ENCODE measurements around the gene SSTR3. TPM values are rescaled to one million over a fixed set of nuclear protein-coding genes. Genes with fewer than 3 reads are reported as not detected.
"Not testable (repeated sequence)": the region's sequence is repeated elsewhere in the genome, so short reads cannot be mapped to it uniquely, and the experiment has no call there.

SSTR3 gene
- total RNA-seq, 1 donor from 2014 or later = 0.06 TPM

DNA sequence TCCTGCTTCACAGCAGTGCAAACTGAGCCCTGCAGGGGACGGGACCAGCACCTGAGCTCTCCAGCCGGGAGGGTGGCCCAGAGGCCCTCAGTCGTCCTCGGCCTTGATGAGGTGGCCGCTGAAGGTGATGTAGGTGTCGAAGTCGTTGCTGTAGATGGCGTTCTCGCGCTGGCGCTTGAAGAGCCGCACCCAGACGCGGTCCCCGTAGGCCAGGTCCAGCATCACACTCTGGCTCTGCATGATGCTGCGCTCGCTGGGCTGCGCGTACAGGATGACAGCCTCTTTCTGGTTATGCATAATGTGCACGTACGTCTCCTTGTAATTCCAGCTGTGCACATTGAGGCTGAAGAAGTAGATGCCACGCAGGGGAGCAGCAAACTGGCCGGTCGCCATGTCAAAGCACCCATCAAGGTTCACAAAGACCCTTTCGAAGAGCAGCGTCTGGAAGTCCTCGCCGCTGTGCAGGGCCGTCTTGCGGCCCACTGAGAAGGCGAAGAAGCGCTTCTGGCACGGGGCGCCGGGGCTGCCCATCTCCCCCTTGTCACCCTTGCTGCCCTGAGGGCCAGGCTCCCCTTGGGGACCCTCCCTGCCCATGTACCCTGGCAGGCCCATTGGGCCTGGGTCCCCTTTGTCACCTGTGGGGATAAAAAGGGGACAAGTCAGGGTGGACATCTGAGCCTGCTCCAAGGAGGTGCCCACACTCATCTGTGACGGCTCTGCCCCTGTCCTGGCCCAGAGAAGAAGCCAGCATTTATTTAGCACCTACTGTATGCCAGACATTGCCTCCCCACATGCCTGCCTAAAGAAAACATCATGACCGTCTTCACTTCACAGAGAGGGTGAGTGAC, 30.0 kb downstream of the SSTR3 start:
- no peak for DNase-seq (ENCODE audit: low spot score)

DNA sequence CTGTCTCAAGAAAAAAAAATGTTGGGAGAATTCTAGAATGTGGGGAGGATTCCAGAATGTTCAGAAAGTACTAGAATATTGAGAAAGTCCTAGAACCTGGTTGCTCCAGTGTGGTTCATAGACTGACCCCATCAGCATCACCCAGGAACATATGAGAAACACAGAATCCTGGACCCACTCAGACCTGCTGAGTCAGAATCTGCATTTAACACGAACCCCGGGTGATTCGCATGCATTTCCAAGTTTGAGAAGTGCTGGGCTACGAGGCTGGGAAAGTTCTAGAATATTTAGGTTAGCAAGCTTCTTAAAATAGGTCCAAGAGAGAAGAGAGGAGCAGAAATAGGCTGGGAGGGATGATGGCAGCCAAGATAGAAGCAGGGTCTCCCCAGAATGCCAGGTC, 30.6 kb downstream of the SSTR3 start:
- no peak for DNase-seq (ENCODE audit: low spot score)

GRCh38 chr22:37180531-37181231, 31.6 kb downstream of the SSTR3 start:
- no peak for DNase-seq (ENCODE audit: low spot score)

GRCh38 chr22:37179622-37180420, 32.5 kb downstream of the SSTR3 start:
- DNase-seq (ENCODE audit: low spot score) = no peak

- no peak for DNase-seq (ENCODE audit: low spot score)
Measured at GRCh38 chr22:37179126-37179470, 33.2 kb downstream of the SSTR3 start.

GRCh38 chr22:37178350-37179125, 33.7 kb downstream of the SSTR3 start:
- DNase-seq (ENCODE audit: low spot score) = peak; percentile 62

GRCh38 chr22:37177755-37178154, 34.5 kb downstream of the SSTR3 start:
- DNase-seq (ENCODE audit: low spot score) = no peak

DNA sequence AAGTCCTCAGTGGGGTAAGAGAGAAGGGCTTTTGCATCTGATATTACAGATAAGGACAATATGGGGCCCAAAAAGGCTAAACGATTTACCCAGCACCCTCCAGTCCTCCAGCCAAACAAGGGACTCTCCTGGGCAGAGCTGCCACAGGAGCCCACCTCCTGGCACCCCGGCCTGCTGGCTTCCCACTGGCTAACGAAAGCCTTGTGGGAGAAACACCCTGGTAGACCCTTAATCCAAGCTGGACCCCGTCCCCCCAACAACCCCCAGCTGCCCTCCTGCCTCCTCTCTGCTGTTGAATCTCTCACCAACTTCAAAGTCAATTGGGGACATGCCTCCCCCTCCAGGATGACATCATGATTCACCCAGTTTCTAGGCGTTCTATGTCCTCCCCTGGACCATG, 35.1 kb downstream of the SSTR3 start:
- DNase-seq (ENCODE audit: low spot score) = no peak

DNA sequence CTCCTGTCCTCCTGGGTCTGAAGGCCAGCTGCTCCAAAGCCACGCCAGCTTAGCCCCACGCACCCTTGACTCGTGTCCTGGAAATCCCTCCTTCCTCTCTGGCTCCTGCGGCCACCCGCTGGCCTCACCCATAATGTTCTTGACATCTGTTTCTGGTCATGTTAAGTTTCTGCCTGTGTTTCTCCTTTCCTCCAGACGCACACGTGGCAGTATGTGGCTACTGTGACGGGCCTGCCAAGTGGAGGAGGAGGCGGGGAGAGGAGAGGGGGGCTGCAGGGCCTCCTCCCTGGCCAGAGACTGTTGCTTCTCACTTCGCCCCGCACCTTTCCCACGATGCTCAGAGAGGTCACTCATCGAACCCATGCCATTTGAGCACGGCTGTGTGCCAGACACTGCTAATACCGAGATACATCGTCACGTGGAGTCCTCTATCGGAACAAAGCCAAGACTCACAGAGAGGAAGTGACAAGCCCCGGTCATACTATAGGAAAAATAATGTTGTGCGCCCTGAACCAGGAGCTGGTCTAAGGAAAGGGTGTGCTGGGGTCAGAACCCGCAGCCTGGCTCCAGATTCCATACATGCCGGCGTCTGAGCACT, 35.7 kb downstream of the SSTR3 start:
- DNase-seq (ENCODE audit: low spot score) = peak; percentile 58

GRCh38 chr22:37175414-37176281, 36.6 kb downstream of the SSTR3 start:
- no peak for DNase-seq (ENCODE audit: low spot score)

DNA sequence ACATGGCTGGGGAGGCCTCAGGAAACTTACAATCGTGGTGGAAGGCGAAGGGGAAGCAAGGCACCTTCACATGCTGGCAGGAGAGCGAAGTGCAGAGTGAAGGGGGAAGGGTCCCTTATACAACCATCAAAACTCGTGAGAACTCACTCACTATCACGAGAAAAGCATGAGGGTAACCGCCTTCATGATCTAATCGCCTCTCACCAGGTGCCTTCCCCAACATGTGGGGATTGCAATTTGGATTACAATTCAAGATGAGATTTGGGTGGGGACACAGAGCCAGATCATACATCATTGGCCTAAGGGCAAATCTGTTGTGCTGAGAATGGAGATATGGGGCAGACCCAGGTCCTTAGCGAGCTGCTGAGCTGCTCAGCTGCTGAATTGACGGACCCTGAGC, 37.3 kb downstream of the SSTR3 start:
- no peak for DNase-seq (ENCODE audit: low spot score)

DNA sequence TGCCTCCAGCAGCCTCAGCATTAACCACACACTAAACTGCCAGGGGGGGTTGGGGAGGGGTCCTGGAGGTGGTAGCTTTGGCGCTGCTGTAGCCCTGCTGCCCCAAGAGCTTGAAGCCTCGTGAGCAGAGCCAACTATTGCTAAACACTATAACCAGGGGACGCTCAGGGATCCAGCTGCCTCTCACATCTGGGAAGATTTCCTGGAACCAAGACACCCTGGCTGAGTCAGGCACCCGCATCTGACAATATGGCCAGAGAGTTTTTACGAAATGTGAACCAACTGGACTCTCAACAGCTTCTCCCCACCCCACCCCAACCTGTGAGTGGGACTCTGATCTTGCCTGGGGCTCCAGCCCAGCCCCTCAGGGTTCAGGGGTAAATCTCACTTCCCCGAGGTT, 38.6 kb downstream of the SSTR3 start:
- no peak for DNase-seq (ENCODE audit: low spot score)

DNA sequence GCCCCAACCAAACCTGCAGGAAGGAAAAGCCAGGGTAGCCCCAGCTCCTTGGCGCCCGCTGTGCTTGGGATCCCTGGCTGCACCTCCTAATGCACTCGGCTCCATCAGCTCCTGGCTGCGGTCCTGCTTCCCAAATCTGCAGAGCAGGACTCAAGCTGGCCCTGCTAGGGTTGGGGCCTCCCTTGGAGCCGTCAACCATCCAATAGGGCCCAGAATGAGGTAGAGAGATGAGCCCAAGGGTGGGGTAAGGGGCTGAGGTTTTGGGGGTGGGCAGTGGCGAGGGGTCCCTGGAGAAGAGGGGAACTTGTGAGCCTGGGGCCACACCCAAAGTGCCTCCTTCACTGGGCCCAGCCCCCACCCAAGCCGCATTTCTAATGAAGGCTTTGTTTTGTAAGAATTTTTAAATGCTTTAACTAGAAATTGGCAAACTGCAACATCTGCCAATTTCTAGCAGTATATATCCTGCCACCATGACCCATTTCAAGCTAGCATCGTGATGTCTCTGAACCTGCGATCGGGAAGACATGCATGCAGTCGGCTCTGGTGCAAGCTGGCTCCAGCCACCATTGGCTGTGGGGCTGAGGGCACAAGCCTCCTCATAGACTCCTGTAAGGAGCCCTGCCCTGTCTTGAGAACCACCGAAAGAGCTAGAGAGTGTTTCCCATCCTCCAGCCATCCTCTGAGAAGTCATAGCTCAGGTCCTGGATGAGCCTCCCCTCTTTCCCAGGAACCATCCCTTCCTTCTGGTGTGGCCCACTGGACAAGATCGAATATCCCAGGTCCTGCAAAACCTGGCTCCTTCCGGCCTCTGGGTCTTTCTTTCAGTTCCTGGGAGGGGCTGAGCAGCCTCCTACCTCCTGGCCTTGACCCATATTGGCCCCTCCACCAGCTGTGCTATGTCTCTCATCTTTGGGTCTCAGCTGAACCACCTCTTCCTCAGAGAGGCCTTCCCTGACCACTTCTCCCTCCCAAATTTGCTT, 39.7 kb downstream of the SSTR3 start:
- DNase-seq (ENCODE audit: low spot score) = no peak

DNA sequence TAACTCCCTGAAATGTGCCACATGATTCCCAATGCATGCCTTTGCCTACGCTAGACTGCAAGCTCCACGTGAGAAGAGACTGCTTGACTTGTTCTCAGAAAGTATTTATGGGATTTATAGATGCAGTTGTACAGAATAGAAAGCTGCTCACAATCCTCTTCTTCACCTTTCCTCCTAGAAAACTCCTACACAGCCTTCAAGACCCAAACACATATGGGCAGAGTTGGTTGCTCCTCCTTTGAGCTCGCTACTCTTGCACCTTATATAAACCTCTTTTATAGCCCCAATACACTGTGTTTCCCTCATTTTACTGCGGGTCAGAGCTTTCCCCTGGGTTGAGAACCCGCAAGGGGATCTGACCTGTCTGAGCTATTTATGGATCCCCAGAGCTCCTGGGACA, 40.6 kb downstream of the SSTR3 start:
- DNase-seq (ENCODE audit: low spot score) = no peak

GRCh38 chr22:37170689-37171405, 41.4 kb downstream of the SSTR3 start:
- not testable (repeated sequence) for DNase-seq (ENCODE audit: low spot score)

- no peak for DNase-seq (ENCODE audit: low spot score)
Measured at GRCh38 chr22:37169947-37170688, 42.2 kb downstream of the SSTR3 start.

- no peak for DNase-seq (ENCODE audit: low spot score)
Measured at GRCh38 chr22:37169406-37169805, 42.9 kb downstream of the SSTR3 start.

All from mucosa of gallbladder (tissue), 1 donor.